Sigmoid colon (tissue), 7 donors: Measurements from ENCODE around the gene SUSD1. TPM values are rescaled to one million over a fixed set of nuclear protein-coding genes. Genes with fewer than 3 reads are reported as not detected.

ENCODE experiments used
- DNase-seq: peaks from one replicate; pipeline ENCODE4 v3.0.0-alpha.2; 2019
- H3K27ac ChIP-seq, 4 donors: fragments of 200-600 bp; sonication (generic); one replicate each; pipeline ENCODE4 v1.5.1; 2016 to 2019; ENCODE audit warnings: mild to moderate bottlenecking in 1 of 4
- H3K27me3 ChIP-seq, 3 donors: fragments of 200-600 bp; sonication (generic); one replicate each; pipeline ENCODE4 v1.5.1; 2019; ENCODE audit warnings: mild to moderate bottlenecking in 1 of 3
- H3K36me3 ChIP-seq, 4 donors: fragments of 200-600 bp; sonication (generic); one replicate each; pipeline ENCODE4 v1.5.1; 2016 to 2019
- H3K4me1 ChIP-seq, 4 donors: fragments of 200-600 bp; sonication (generic); one replicate each; pipeline ENCODE4 v1.5.1; 2017 to 2019
- H3K4me3 ChIP-seq, 4 donors: fragments of 200-600 bp; sonication (generic); one replicate each; pipeline ENCODE4 v1.5.1; 2017 to 2019; ENCODE audit warnings: mild to moderate bottlenecking in 2 of 4, moderate library complexity in 1 of 4
- H3K9me3 ChIP-seq, 4 donors: fragments of 200-600 bp in 3 of 4; sonication (generic) in 3 of 4; one replicate each; pipeline versions ENCODE4 v1.5.1 to v1.6.1; 2013 to 2019
- EP300 ChIP-seq, 4 donors: sonication (generic); formaldehyde crosslinking; IDR thresholded peaks; one replicate each; pipeline ENCODE4 v1.6.1; 2017; ENCODE audit warnings: antibody characterized with exemption in 4 of 4
- POLR2A ChIP-seq, 2 donors: fragments of 450-650 bp; IDR thresholded peaks; one replicate each; pipeline ENCODE4 v1.6.1; 2016; ENCODE audit warnings: antibody characterized with exemption in 2 of 2, mild to moderate bottlenecking in 2 of 2, moderate library complexity in 2 of 2
- POLR2AphosphoS5 ChIP-seq, 4 donors: sonication (generic); formaldehyde crosslinking; IDR thresholded peaks; one replicate each; pipeline ENCODE4 v1.6.1; 2017; ENCODE audit warnings: antibody characterized with exemption in 4 of 4
- WGBS, 2 donors: extraction: QIAGEN DNeasy Blood & Tissue Kit; methylation state at CpG; one replicate each; pipeline ENCODE4 v1.1.7; 2013; 5-methylcytosine and 5-hydroxymethylcytosine counted together
- intact Hi-C: fragments of 100-400 bp; cut with DNase I; formaldehyde crosslinking; loops from one replicate; pipeline ENCODE4 v1.15.1; 2023
- polyA plus RNA-seq, 3 donors: library from polyadenylated mRNA; stranded (reverse); fragments of 200-250 nt; gene quantifications; one replicate each; pipeline ENCODE4 v1.2.3, GENCODE V29; 2013
- total RNA-seq, 4 donors: library from RNA; depleted of rRNA; stranded (reverse); fragments of >200 nt; gene quantifications; one replicate each; pipeline ENCODE4 v1.1.0, GENCODE V29; 2016
- TF ChIP-seq, protein P1 (sequence below), 4 experiments: fragments of 450-650 bp in 3 of 4; fragments of 200-600 bp in 1 of 4; IDR thresholded peaks; one replicate each; pipeline ENCODE4 v1.5.1; 2016 to 2019; ENCODE audit warnings: antibody characterized with exemption in 4 of 4, mild to moderate bottlenecking in 3 of 4, moderate library complexity in 2 of 4
- donor health status: healthy with polysubstance abuse.
- donor health status: Bipolar disorder and iron deficiency.
- donor health status: healthy.

The SUSD1 gene
- total and polyA plus RNA-seq, 7 donors: 1.8 to 10.7 (median 4.7) TPM

DNA sequence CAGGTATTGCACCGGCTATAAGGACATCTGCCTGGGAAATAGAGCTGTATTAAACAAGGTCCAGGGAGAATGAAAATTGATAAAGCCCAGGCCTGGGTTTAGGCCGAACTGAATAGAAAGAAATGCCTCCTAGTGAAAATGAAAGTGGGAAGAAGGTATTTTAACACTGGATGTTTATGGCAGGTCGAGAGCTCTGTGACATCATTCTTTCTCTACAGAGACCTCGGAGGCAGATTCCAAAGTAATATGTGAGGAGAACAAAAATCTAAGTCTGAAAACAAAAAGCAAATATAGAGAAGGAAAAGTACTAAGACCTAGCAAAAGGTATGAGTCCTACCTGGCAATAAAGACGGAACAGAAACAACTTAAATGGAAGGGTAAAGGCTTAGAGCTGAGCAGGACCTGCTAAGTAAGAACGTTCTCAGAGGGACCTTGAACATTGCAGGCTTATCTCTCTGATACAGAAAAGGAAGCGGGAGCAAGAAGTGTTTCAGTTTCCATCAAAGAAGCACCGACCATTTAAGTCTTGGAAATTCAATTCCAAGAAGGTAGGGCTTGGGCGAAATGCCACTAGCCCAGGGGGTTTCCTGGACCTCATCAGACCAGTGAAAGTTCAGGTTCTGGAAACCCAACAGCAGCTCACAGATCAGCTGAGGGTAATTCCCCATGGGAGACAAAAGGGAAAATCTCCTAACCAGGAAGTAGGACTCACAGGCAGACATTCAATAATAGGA lies 80.0 kb downstream of the SUSD1 start:
- H3K4me1 ChIP-seq: no peaks in the 10 kb centered on the region
- TF ChIP-seq POLR2A (IDR thresholded peaks at IDR 0.05): no peak
- TF ChIP-seq POLR2AphosphoS5 (IDR thresholded peaks at IDR 0.05): no peak
- no peak for TF ChIP-seq EP300 (IDR thresholded peaks at IDR 0.05)
- TF ChIP-seq, protein P1, sequence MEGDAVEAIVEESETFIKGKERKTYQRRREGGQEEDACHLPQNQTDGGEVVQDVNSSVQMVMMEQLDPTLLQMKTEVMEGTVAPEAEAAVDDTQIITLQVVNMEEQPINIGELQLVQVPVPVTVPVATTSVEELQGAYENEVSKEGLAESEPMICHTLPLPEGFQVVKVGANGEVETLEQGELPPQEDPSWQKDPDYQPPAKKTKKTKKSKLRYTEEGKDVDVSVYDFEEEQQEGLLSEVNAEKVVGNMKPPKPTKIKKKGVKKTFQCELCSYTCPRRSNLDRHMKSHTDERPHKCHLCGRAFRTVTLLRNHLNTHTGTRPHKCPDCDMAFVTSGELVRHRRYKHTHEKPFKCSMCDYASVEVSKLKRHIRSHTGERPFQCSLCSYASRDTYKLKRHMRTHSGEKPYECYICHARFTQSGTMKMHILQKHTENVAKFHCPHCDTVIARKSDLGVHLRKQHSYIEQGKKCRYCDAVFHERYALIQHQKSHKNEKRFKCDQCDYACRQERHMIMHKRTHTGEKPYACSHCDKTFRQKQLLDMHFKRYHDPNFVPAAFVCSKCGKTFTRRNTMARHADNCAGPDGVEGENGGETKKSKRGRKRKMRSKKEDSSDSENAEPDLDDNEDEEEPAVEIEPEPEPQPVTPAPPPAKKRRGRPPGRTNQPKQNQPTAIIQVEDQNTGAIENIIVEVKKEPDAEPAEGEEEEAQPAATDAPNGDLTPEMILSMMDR (IDR thresholded peaks at IDR 0.05): no peak
- H3K9me3 ChIP-seq: no peaks in the 10 kb centered on the region
- intact Hi-C loops: loop anchor here (10.0 kb wide), 1 partner anchor 60 kb away; no protein-coding TSS in a partner anchor
- no peak for DNase-seq
- H3K36me3 ChIP-seq: no peaks in the 10 kb centered on the region
- no peak overlapping the region for H3K4me3 ChIP-seq
- no peaks in the 10 kb centered on the region for H3K27me3 ChIP-seq
- 58 to 64% methylated on average over 9 of the region's 9 CpGs for WGBS, 2 donors
- no peak overlapping the region for H3K27ac ChIP-seq

DNA sequence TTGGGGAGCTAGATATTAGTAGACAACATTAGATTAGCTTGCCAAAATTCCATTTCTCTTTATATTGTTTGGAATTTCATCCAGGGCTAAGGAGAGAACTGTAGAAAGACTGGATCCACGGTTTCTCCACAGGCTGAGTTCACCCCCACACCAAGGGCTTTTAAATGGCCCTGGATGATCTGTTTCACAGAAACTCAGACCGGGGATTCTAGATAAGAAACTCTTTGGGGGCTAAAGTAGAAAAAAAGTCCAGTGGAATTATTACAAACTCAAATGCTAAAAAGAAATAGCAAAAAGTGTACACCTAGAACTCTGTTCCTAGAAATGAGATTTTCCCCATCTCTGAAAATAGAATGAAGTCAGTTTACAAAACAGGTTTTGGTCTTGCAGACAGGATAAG lies 80.9 kb downstream of the SUSD1 start:
- 47 to 69% methylated on average over 2 of the region's 2 CpGs for WGBS, 2 donors
- no peak for DNase-seq
- Histone ChIP-seq H3K4me1 (no peaks in the 10 kb centered on the region), H3K36me3 (no peaks in the 10 kb centered on the region), H3K9me3 (no peaks in the 10 kb centered on the region), H3K27me3 (no peaks in the 10 kb centered on the region), H3K27ac (no peak overlapping the region), H3K4me3 (no peak overlapping the region)
- TF ChIP-seq EP300 (IDR thresholded peaks at IDR 0.05) (no peak), POLR2AphosphoS5 (IDR thresholded peaks at IDR 0.05) (no peak), POLR2A (IDR thresholded peaks at IDR 0.05) (no peak)
- TF ChIP-seq, protein P1 (IDR thresholded peaks at IDR 0.05): no peak
- intact Hi-C loops: loop anchor here (10.0 kb wide), 1 partner anchor 59 kb away; no protein-coding TSS in a partner anchor

DNA sequence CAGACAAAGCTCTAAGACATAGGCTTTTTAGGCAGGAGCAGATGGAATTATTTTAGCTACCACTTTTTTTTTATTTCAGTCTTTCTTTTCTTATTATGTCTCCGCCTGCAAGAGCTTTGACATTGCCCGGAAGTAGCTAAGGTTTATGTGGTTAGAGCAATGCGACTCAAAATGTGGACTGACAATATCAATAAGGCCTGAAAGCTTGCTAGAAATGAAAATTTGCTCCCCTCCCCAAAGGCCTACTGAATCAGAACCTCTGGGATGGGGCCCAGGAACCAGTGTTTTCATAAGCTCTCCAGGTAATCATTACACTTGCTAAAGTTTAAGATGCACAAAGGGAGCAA lies 81.3 kb downstream of the SUSD1 start:
- H3K36me3 ChIP-seq: no peaks in the 10 kb centered on the region
- no peak overlapping the region for H3K4me3 ChIP-seq
- H3K9me3 ChIP-seq: no peaks in the 10 kb centered on the region
- no peaks in the 10 kb centered on the region for H3K4me1 ChIP-seq
- H3K27me3 ChIP-seq: no peaks in the 10 kb centered on the region
- WGBS, 2 donors: 51 to 59% methylated on average over 3 of the region's 3 CpGs
- intact Hi-C loops: loop anchor here (10.0 kb wide), 1 partner anchor 59 kb away; no protein-coding TSS in a partner anchor
- TF ChIP-seq, protein P1 (IDR thresholded peaks at IDR 0.05): no peak
- no peak for TF ChIP-seq EP300 (IDR thresholded peaks at IDR 0.05)
- no peak for TF ChIP-seq POLR2A (IDR thresholded peaks at IDR 0.05)
- TF ChIP-seq POLR2AphosphoS5 (IDR thresholded peaks at IDR 0.05): no peak
- DNase-seq: no peak
- H3K27ac ChIP-seq: no peak overlapping the region

GRCh38 chr9:112093147-112093869 lies 81.8 kb downstream of the SUSD1 start:
- Histone ChIP-seq H3K9me3 (no peaks in the 10 kb centered on the region), H3K27ac (no peak overlapping the region), H3K4me1 (no peaks in the 10 kb centered on the region), H3K27me3 (no peaks in the 10 kb centered on the region), H3K4me3 (no peak overlapping the region), H3K36me3 (no peaks in the 10 kb centered on the region)
- DNase-seq: no peak
- intact Hi-C loops: loop anchor here (10.0 kb wide), 1 partner anchor 59 kb away; no protein-coding TSS in a partner anchor
- TF ChIP-seq EP300 (IDR thresholded peaks at IDR 0.05): no peak
- TF ChIP-seq POLR2AphosphoS5 (IDR thresholded peaks at IDR 0.05): no peak
- TF ChIP-seq, protein P1 (IDR thresholded peaks at IDR 0.05): no peak
- no peak for TF ChIP-seq POLR2A (IDR thresholded peaks at IDR 0.05)
- WGBS, 2 donors: 83 to 91% methylated on average over 5 of the region's 5 CpGs
